DOHH2 (cell line): ENCODE measurements around the gene HS6ST1.

Source experiments
- H3F3A ChIP-seq: fragments of 200-600 bp; sonication (generic), shearing (Covaris generic); 2 replicates; pipeline ENCODE4 v1.6.0; 2016; ENCODE audit warnings: antibody characterized with exemption, mild to moderate bottlenecking; ENCODE audit not compliant: control insufficient read depth, insufficient read depth
- H3K27ac ChIP-seq: fragments of 200-600 bp; sonication (generic); 2 replicates; pipeline ENCODE4 v1.5.1; 2014; ENCODE audit warnings: low read depth, mild to moderate bottlenecking, low read length, moderate library complexity
- H3K27me3 ChIP-seq: fragments of 200-600 bp; sonication (generic); 2 replicates; pipeline ENCODE4 v1.6.1; 2014; ENCODE audit warnings: mild to moderate bottlenecking, low read length, mixed read lengths; ENCODE audit not compliant: control insufficient read depth
- H3K36me3 ChIP-seq: fragments of 200-600 bp; sonication (generic); 2 replicates; pipeline ENCODE4 v1.6.1; 2014; ENCODE audit warnings: mild to moderate bottlenecking, low read length, moderate library complexity, mixed read lengths; ENCODE audit not compliant: control insufficient read depth
- H3K4me1 ChIP-seq: fragments of 200-600 bp; sonication (generic); 2 replicates; pipeline ENCODE4 v1.6.1; 2014; ENCODE audit warnings: mild to moderate bottlenecking, low read length, mixed read lengths; ENCODE audit not compliant: control insufficient read depth
- H3K4me2 ChIP-seq: fragments of 200-600 bp; sonication (generic); 2 replicates; pipeline ENCODE4 v1.6.0; 2014; ENCODE audit warnings: mild to moderate bottlenecking, low read length, moderate library complexity
- H3K4me3 ChIP-seq: fragments of 200-600 bp; sonication (generic); 2 replicates; pipeline ENCODE4 v1.5.1; 2014; ENCODE audit warnings: mild to moderate bottlenecking, low read length, mixed read lengths
- H3K79me2 ChIP-seq: fragments of 200-600 bp; sonication (generic); 2 replicates; pipeline ENCODE4 v1.6.1; 2014; ENCODE audit warnings: mild to moderate bottlenecking, low read length, mixed read lengths; ENCODE audit not compliant: control insufficient read depth
- H3K9me2 ChIP-seq: fragments of 200-600 bp; sonication (generic); replicated peaks from 2 replicates; pipeline ENCODE4 v1.6.1; 2014; ENCODE audit warnings: mild to moderate bottlenecking, low read length, mixed read lengths; ENCODE audit not compliant: control insufficient read depth
- H3K9me3 ChIP-seq: fragments of 200-600 bp; sonication (generic); 2 replicates; pipeline ENCODE4 v1.6.1; 2014; ENCODE audit warnings: antibody characterized with exemption, low read length, mixed read lengths; ENCODE audit not compliant: control insufficient read depth, insufficient read depth
- H4K20me1 ChIP-seq: fragments of 200-600 bp; sonication (generic); 2 replicates; pipeline ENCODE4 v1.6.0; 2014; ENCODE audit warnings: low read depth, mild to moderate bottlenecking, antibody characterized with exemption, low read length, moderate library complexity; ENCODE audit not compliant: control insufficient read depth, insufficient read depth
- EZH2phosphoT487 ChIP-seq: fragments of 200-600 bp; sonication (generic); IDR thresholded peaks from 2 replicates; pipeline ENCODE4 v1.6.1; 2017; ENCODE audit warnings: borderline replicate concordance, mild to moderate bottlenecking, antibody characterized with exemption, low read length, moderate library complexity, mixed read lengths
- TF ChIP-seq, protein P1 (sequence below): fragments of 200-600 bp; sonication (generic); IDR thresholded peaks from one replicate; pipeline ENCODE4 v1.5.1; 2014; ENCODE audit warnings: antibody characterized with exemption, mild to moderate bottlenecking, low read depth, low read length; ENCODE audit not compliant: poor library complexity, severe bottlenecking

HS6ST1 gene

DNA sequence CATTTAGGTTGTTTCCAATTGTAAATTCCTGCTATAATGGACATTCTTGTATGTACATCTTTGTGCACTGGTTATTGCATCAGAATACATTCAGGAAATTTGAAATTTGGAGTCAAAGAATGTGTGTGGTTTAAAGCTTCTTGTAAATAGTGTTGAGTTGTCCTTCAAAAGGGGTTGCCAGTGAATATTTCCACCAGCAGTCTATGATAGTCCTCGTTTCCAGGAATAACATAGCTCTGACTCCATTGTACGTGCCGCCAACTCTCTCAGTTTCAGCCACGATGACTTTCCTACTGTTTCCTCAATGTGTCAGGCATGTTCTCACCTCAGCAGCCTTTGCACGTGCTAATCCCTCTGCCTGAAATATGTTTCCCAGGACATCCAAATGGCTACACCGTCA is 10.9 kb upstream of the HS6ST1 start:
- TF ChIP-seq, protein P1, sequence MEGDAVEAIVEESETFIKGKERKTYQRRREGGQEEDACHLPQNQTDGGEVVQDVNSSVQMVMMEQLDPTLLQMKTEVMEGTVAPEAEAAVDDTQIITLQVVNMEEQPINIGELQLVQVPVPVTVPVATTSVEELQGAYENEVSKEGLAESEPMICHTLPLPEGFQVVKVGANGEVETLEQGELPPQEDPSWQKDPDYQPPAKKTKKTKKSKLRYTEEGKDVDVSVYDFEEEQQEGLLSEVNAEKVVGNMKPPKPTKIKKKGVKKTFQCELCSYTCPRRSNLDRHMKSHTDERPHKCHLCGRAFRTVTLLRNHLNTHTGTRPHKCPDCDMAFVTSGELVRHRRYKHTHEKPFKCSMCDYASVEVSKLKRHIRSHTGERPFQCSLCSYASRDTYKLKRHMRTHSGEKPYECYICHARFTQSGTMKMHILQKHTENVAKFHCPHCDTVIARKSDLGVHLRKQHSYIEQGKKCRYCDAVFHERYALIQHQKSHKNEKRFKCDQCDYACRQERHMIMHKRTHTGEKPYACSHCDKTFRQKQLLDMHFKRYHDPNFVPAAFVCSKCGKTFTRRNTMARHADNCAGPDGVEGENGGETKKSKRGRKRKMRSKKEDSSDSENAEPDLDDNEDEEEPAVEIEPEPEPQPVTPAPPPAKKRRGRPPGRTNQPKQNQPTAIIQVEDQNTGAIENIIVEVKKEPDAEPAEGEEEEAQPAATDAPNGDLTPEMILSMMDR = no peak
- TF ChIP-seq EZH2phosphoT487 = no peak
- Histone ChIP-seq H3K4me2 (no peak overlapping the region), H3K27me3 (no peaks in the 10 kb centered on the region), H3K4me3 (no peak overlapping the region), H3K36me3 (no peaks in the 10 kb centered on the region), H3K9me3 (peaks cover 11% of the 10 kb centered on the region), H3K27ac (no peak overlapping the region), H3K4me1 (peaks cover 4% of the 10 kb centered on the region; the same call in 1 of the 2 replicates), H3K79me2 (no peaks in the 10 kb centered on the region), H4K20me1 (no peaks in the 10 kb centered on the region), H3F3A (no peaks in the 10 kb centered on the region), H3K9me2 (no peaks in the 10 kb centered on the region)

DNA sequence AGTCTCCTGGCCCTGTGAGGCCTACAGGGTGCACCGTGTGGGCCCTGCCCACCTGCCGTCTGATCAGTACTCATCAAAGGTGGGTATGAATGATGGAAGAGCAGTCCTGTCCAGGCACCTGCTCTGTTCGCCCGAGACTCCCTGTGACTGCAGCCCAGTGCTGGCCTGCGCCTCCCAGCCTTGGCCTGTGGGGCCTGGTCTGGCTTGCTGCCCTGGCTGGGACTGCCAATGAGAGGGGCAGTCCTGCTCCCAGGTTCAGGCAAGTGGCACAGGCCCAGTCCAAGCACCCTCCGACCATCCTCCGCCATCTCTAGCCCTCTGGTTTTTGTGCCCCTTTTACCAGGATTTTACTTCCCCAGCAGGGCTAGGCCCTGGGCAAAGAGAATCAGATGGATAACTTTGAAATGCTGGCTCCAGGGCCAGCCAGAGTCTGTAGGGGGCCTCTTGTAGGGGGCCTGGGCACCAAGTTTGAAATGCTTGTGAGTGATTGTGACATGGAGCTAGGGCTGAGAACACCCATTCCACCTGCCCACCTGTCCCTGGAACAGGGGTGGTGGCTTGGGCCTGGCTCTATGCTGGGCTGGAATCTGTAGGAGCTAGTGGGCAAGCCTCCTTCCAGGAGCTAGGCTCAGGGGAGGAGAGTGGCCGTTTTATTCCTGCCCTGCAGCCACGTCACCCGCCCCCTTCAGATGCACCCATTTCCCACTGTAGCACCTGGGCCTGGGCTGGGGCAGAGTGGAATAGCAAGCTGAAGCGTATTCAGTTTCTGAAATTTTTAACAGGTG is 8.7 kb upstream of the HS6ST1 start:
- Histone ChIP-seq H3K4me3 (no peak overlapping the region), H3K79me2 (no peaks in the 10 kb centered on the region), H3K36me3 (no peaks in the 10 kb centered on the region), H3K27me3 (no peaks in the 10 kb centered on the region), H3K4me1 (peaks cover 4% of the 10 kb centered on the region; the same call in 1 of the 2 replicates), H3K27ac (no peak overlapping the region), H3K9me2 (no peaks in the 10 kb centered on the region), H3K9me3 (peaks cover 8% of the 10 kb centered on the region), H3K4me2 (no peak overlapping the region), H4K20me1 (no peaks in the 10 kb centered on the region), H3F3A (no peaks in the 10 kb centered on the region)
- no peak for TF ChIP-seq EZH2phosphoT487
- TF ChIP-seq, protein P1 = no peak

DNA sequence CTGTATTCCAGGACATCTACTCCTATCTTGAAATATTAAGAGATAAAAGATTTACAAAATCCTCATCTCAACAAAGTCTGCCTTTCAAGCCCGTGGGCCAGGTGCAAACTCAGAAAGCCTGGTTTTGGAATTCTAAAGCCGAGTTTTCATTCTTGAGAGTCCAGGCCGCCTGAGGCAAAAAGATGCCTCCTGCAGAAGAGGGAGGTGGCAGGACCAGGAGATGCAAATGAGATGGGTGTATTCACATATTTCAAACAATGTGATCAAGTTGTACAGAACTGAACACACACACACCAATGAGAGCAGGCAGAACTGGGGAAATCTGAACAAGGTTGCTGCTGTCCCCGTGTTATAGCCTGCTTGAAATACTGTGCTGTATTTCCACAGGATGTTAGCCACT is 7.7 kb upstream of the HS6ST1 start:
- Histone ChIP-seq H3F3A (no peaks in the 10 kb centered on the region), H3K4me2 (no peak overlapping the region), H3K9me2 (no peaks in the 10 kb centered on the region), H3K9me3 (no peaks in the 10 kb centered on the region), H3K4me3 (no peak overlapping the region), H3K27ac (no peak overlapping the region), H3K36me3 (no peaks in the 10 kb centered on the region), H3K4me1 (peaks cover 6% of the 10 kb centered on the region; the same call in 1 of the 2 replicates), H3K27me3 (peaks cover 2% of the 10 kb centered on the region; the same call in 1 of the 2 replicates), H4K20me1 (no peaks in the 10 kb centered on the region), H3K79me2 (no peaks in the 10 kb centered on the region)
- no peak for TF ChIP-seq EZH2phosphoT487
- TF ChIP-seq, protein P1 = no peak
